SK-N-SH (cell line): ENCODE results near the gene MYEOV.

Source experiments
- CHD2 ChIP-seq: fragments of 150-350 bp; IDR thresholded peaks from 2 replicates; pipeline ENCODE4 v1.6.1; 2018; ENCODE audit warnings: low read length; ENCODE audit not compliant: partially characterized antibody
- EP300 ChIP-seq, 2 experiments: IDR thresholded peaks; 2 replicates each; pipeline versions ENCODE4 v1.4.0 to v1.6.1; 2012; ENCODE audit warnings: borderline replicate concordance in 1 of 2, low read depth in 1 of 2, low read length in 1 of 2
- RFX5 ChIP-seq: IDR thresholded peaks from 2 replicates; pipeline ENCODE4 v1.6.1; 2012; ENCODE audit warnings: mild to moderate bottlenecking, improper control_type of control experiment, low read length
- SMC3 ChIP-seq: IDR thresholded peaks from 2 replicates; pipeline ENCODE4 v1.6.1; 2012; ENCODE audit warnings: low read depth, low read length, improper control_type of control experiment
- TAF1 ChIP-seq: IDR thresholded peaks from 2 replicates; pipeline ENCODE4 v1.6.1; 2012; ENCODE audit warnings: low read depth, mild to moderate bottlenecking, low read length, moderate library complexity, borderline replicate concordance
- YY1 ChIP-seq: IDR thresholded peaks from 2 replicates; pipeline ENCODE4 v1.4.0; 2012; ENCODE audit warnings: low read depth, mild to moderate bottlenecking
- TF ChIP-seq, protein P1 (sequence below): fragments of 200-600 bp; sonication (generic); IDR thresholded peaks from 2 replicates; pipeline ENCODE4 v1.6.1; 2017; ENCODE audit warnings: antibody characterized with exemption, mild to moderate bottlenecking, moderate library complexity
- TF ChIP-seq, protein P2 (sequence below): IDR thresholded peaks from 2 replicates; pipeline ENCODE4 v1.4.0; 2012; ENCODE audit warnings: low read depth
- TF ChIP-seq, protein P3 (sequence below): IDR thresholded peaks from 2 replicates; pipeline ENCODE4; 2012

DNA sequence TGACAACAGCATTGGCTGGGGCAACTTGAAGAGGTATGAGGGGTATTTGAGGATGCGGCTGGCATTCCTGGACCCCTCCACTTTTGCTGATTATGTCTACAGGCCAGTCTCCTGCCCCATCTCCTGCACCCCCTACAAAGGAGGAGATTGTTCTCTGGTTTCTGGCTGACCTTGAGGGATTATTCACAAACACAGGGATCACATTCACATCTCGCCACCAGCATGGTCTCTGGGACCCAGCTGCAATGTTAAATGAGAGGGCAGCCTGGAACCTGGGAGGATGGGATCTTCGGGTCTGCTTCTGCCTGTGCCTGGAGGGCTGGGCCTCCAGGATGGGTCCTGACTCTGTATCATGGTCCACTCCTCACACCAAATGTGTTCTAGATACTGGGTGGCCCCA lies 32.8 kb upstream of the MYEOV start:
- TF ChIP-seq, protein P1, sequence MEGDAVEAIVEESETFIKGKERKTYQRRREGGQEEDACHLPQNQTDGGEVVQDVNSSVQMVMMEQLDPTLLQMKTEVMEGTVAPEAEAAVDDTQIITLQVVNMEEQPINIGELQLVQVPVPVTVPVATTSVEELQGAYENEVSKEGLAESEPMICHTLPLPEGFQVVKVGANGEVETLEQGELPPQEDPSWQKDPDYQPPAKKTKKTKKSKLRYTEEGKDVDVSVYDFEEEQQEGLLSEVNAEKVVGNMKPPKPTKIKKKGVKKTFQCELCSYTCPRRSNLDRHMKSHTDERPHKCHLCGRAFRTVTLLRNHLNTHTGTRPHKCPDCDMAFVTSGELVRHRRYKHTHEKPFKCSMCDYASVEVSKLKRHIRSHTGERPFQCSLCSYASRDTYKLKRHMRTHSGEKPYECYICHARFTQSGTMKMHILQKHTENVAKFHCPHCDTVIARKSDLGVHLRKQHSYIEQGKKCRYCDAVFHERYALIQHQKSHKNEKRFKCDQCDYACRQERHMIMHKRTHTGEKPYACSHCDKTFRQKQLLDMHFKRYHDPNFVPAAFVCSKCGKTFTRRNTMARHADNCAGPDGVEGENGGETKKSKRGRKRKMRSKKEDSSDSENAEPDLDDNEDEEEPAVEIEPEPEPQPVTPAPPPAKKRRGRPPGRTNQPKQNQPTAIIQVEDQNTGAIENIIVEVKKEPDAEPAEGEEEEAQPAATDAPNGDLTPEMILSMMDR: no peak
- no peak for TF ChIP-seq SMC3
- TF ChIP-seq, protein P2, sequence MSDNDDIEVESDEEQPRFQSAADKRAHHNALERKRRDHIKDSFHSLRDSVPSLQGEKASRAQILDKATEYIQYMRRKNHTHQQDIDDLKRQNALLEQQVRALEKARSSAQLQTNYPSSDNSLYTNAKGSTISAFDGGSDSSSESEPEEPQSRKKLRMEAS: no peak
- TF ChIP-seq RFX5: no peak
- TF ChIP-seq EP300 (IDR thresholded peaks at IDR 0.05; ENCODE audit: borderline replicate concordance in 1 of 2, low read depth in 1 of 2, low read length in 1 of 2): no peak
- TF ChIP-seq CHD2: no peak
- no peak for TF ChIP-seq TAF1
- TF ChIP-seq, protein P3, sequence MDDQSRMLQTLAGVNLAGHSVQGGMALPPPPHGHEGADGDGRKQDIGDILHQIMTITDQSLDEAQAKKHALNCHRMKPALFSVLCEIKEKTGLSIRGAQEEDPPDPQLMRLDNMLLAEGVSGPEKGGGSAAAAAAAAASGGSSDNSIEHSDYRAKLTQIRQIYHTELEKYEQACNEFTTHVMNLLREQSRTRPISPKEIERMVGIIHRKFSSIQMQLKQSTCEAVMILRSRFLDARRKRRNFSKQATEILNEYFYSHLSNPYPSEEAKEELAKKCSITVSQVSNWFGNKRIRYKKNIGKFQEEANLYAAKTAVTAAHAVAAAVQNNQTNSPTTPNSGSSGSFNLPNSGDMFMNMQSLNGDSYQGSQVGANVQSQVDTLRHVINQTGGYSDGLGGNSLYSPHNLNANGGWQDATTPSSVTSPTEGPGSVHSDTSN: no peak
- TF ChIP-seq YY1: no peak
